HG02588 (cell line): ENCODE measurements around the gene APBB1.

ENCODE experiments used
- ATAC-seq: cut with Tn5 transposase; IDR thresholded peaks from one replicate; pipeline ENCODE4 v1.9.1; 2021; ENCODE audit warnings: mild to moderate bottlenecking, moderate library complexity; ENCODE audit not compliant: unreplicated experiment

Gene APBB1

DNA sequence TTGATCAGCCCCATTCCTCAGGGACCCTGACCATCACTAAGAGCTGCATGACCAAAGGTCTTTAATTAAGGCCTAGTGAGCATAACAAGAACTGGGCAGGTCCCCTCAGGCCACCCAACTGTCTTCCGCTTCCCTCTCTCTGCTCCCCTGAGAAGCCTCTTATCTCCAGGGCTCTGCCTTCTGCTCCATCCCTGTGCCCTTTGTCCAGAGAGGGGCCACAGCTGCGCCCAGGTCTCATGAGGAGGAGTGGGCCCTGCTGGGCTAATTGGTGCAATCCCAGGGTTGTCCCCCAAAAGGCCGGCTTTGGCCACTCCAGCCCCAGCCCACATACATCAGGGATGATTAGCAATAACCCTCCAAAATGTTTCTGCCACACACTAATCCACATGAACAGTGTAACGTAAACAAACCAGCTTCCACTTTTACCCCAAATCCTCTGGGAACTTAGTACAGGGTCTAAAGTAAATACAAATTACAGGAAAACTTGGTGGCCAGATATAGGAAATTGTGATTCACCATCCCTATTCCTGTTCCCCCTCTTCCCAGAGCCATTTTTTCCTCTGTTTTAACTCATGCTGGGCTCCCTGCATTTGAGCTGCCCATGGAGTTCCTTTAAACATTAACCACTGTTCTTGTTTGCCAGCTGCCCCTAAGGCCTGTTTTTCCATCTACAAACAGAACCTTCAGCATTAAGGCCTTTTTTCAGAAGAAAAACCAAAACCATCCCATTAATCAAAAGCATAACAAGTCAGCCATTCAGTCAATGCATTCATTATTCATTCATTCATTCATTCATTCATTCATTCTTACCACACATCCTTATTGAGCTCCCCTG is 64.0 kb downstream of the APBB1 start:
- ATAC-seq, result no peak

- peak; percentile 74 for ATAC-seq
Observed at GRCh38 chr11:6353367-6353987, 65.4 kb downstream of the APBB1 start.

GRCh38 chr11:6351782-6352382 is 67.0 kb downstream of the APBB1 start:
- no peak for ATAC-seq

- ATAC-seq, result no peak
Observed at GRCh38 chr11:6350486-6350885, 68.4 kb downstream of the APBB1 start.

- ATAC-seq, result no peak
Observed at GRCh38 chr11:6350043-6350442, 68.9 kb downstream of the APBB1 start.

GRCh38 chr11:6345366-6345765 is 73.5 kb downstream of the APBB1 start:
- no peak for ATAC-seq
